SH-SY5Y (cell line): Measurements from ENCODE around the gene TYW1B.

Experiments used
- GATA2 ChIP-seq: IDR thresholded peaks from 2 replicates; pipeline ENCODE4 v1.6.1; 2011; ENCODE audit warnings: mild to moderate bottlenecking, low read depth, low read length
- GATA3 ChIP-seq: IDR thresholded peaks from 2 replicates; pipeline ENCODE4 v1.6.1; 2011; ENCODE audit warnings: low read depth, mild to moderate bottlenecking, low read length, moderate library complexity

- TF ChIP-seq GATA2, result no peak
- no peak for TF ChIP-seq GATA3
Measured at GRCh38 chr7:72805526-72806494, 22.2 kb downstream of the TYW1B start.
